NCI-H2081 treated with DMSO at 0.1 percent for 48 hours (cell line): ENCODE measurements around the gene GNAZ.
A peak's percentile ranks its signal among the peaks of the same experiment; 100 is the strongest.
"Not testable (repeated sequence)": the region's sequence is repeated elsewhere in the genome, so short reads cannot be mapped to it uniquely, and the experiment has no call there.

Source experiments
- DNase-seq: peaks from one replicate; lab custom pipeline; 2025; lab: John Stamatoyannopoulos, UW

Gene GNAZ

GRCh38 chr22:23133922-23134321 lies 63.6 kb downstream of the GNAZ start:
- DNase-seq: no peak

GRCh38 chr22:23136991-23137390 lies 66.7 kb downstream of the GNAZ start:
- not testable (repeated sequence) for DNase-seq

- no peak for DNase-seq
These were observed 67.1 kb downstream of the GNAZ start for GRCh38 chr22:23137468-23137867.

- DNase-seq: no peak
These were observed 67.7 kb downstream of the GNAZ start for GRCh38 chr22:23137905-23138561.

GRCh38 chr22:23138584-23139435 lies 68.5 kb downstream of the GNAZ start:
- DNase-seq: no peak

GRCh38 chr22:23140385-23140784 lies 70.1 kb downstream of the GNAZ start:
- DNase-seq: no peak

- DNase-seq: no peak
These were observed 72.3 kb downstream of the GNAZ start for GRCh38 chr22:23142546-23143105.

GRCh38 chr22:23143119-23143518 lies 72.8 kb downstream of the GNAZ start:
- DNase-seq: no peak

GRCh38 chr22:23144432-23144831 lies 74.1 kb downstream of the GNAZ start:
- DNase-seq: no peak

- DNase-seq: peak; percentile 45
These were observed 74.9 kb downstream of the GNAZ start, which contains the start of gene RAB36 for GRCh38 chr22:23144932-23145877. RAB36 (plus strand) TSS chr22:23145477; CDS start chr22:23146617, 1,140 bp downstream.

GRCh38 chr22:23145878-23146470 lies 75.7 kb downstream of the GNAZ start:
- DNase-seq: no peak

GRCh38 chr22:23146478-23147205 lies 76.3 kb downstream of the GNAZ start:
- no peak for DNase-seq

- no peak for DNase-seq
These were observed 77.5 kb downstream of the GNAZ start for GRCh38 chr22:23147617-23148387.

GRCh38 chr22:23149743-23150238 lies 79.5 kb downstream of the GNAZ start:
- DNase-seq: no peak

GRCh38 chr22:23150762-23151161 lies 80.4 kb downstream of the GNAZ start:
- DNase-seq: no peak

- DNase-seq: no peak
These were observed 81.5 kb downstream of the GNAZ start for GRCh38 chr22:23151827-23152226.

GRCh38 chr22:23152238-23153114 lies 82.2 kb downstream of the GNAZ start:
- no peak for DNase-seq

- no peak for DNase-seq
These were observed 83.7 kb downstream of the GNAZ start for GRCh38 chr22:23153994-23154393.

GRCh38 chr22:23154461-23154860 lies 84.1 kb downstream of the GNAZ start:
- no peak for DNase-seq
